GM19099 (cell line): Measurements from ENCODE around the gene BMP2K.
A peak's percentile ranks its signal among the peaks of the same experiment; 100 is the strongest.

ENCODE experiments used
- POLR2A ChIP-seq: IDR thresholded peaks from 3 replicates; pipeline ENCODE4 v1.6.1; 2011; ENCODE audit warnings: low read depth; ENCODE audit not compliant: insufficient read length; ENCODE audit errors: extremely low read depth

Gene BMP2K

GRCh38 chr4:78937837-78938236 is 161.7 kb downstream of the BMP2K start:
- TF ChIP-seq POLR2A, result no peak

- TF ChIP-seq POLR2A, result no peak
Observed at GRCh38 chr4:78938474-78938867, 162.3 kb downstream of the BMP2K start.

- TF ChIP-seq POLR2A, result peak; percentile 84
Observed at GRCh38 chr4:78938868-78939666, 162.9 kb downstream of the BMP2K start, which contains the start of gene PAQR3. Gene PAQR3 (minus strand): TSS chr4:78939438. CDS start chr4:78939224, 214 bp downstream.

GRCh38 chr4:78939667-78940008 is 163.5 kb downstream of the BMP2K start:
- no peak for TF ChIP-seq POLR2A

GRCh38 chr4:78940752-78941151 is 164.6 kb downstream of the BMP2K start:
- TF ChIP-seq POLR2A, result no peak

GRCh38 chr4:78944381-78944780 is 168.2 kb downstream of the BMP2K start:
- no peak for TF ChIP-seq POLR2A

GRCh38 chr4:78945651-78946179 is 169.6 kb downstream of the BMP2K start:
- no peak for TF ChIP-seq POLR2A

- no peak for TF ChIP-seq POLR2A
Observed at GRCh38 chr4:78949735-78950134, 173.6 kb downstream of the BMP2K start.

- no peak for TF ChIP-seq POLR2A
Observed at GRCh38 chr4:78951862-78952472, 175.8 kb downstream of the BMP2K start.

- no peak for TF ChIP-seq POLR2A
Observed at GRCh38 chr4:78953231-78953630, 177.1 kb downstream of the BMP2K start.

GRCh38 chr4:78953769-78954666 is 177.9 kb downstream of the BMP2K start:
- TF ChIP-seq POLR2A, result no peak

GRCh38 chr4:78956975-78957374 is 180.8 kb downstream of the BMP2K start:
- TF ChIP-seq POLR2A, result no peak

GRCh38 chr4:78960926-78961325 is 184.8 kb downstream of the BMP2K start:
- no peak for TF ChIP-seq POLR2A
